NB4 (cell line): ENCODE measurements around the gene SURF2.

Experiments
- CTCF ChIP-seq: IDR thresholded peaks from one replicate; pipeline ENCODE4 v1.5.1; 2012; ENCODE audit warnings: low read depth, low read length
- POLR2A ChIP-seq: IDR thresholded peaks from 2 replicates; pipeline ENCODE4 v1.6.1; 2011; ENCODE audit warnings: mild to moderate bottlenecking; ENCODE audit not compliant: insufficient read length; ENCODE audit errors: extremely low read depth
- TF ChIP-seq, protein P1 (sequence below): IDR thresholded peaks from 2 replicates; pipeline ENCODE4 v1.6.1; 2011; ENCODE audit warnings: low read depth, low read length

DNA sequence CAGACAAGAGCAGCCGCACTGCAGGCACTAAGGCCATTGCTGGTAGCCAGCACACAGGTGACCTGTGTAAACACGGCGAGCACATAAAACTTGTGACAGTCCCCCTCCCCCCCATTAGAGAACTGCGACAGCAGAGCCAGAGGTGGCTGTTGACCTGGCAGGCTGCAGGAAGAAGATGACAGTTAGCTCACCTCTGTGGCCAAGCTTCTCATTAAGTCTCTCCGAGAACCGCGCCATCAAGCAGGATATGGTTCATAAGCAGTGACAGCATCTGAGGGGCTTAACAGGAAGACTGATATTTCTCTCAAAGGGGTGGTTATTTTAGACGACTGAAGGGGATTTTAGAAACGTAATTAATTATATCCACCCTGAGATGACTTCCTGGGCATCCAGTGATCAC is 14.3 kb downstream of the SURF2 start:
- TF ChIP-seq CTCF (no peak), POLR2A (no peak)
- TF ChIP-seq, protein P1, sequence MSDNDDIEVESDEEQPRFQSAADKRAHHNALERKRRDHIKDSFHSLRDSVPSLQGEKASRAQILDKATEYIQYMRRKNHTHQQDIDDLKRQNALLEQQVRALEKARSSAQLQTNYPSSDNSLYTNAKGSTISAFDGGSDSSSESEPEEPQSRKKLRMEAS = no peak
